IMR-90 (cell line): ENCODE data around the gene AGXT. TPM values are rescaled to one million over a fixed set of nuclear protein-coding genes. Genes with fewer than 3 reads are reported as not detected.

ENCODE experiments used
- CEBPB ChIP-seq: IDR thresholded peaks from 2 replicates; pipeline ENCODE4 v1.6.1; 2012; ENCODE audit warnings: low read depth, low read length, improper control_type of control experiment
- FOS ChIP-seq: fragments of 150-350 bp; IDR thresholded peaks from 2 replicates; pipeline ENCODE4 v1.6.1; 2016; ENCODE audit warnings: low read depth, low read length
- MXI1 ChIP-seq: IDR thresholded peaks from 2 replicates; pipeline ENCODE4 v1.6.1; 2012; ENCODE audit warnings: low read depth, mild to moderate bottlenecking, low read length, moderate library complexity, borderline replicate concordance
- NFE2L2 ChIP-seq: fragments of 150-350 bp; IDR thresholded peaks from 2 replicates; pipeline ENCODE4 v1.6.1; 2016; ENCODE audit warnings: low read depth, mild to moderate bottlenecking, low read length
- RAD21 ChIP-seq: IDR thresholded peaks from 2 replicates; pipeline ENCODE4 v1.6.1; 2012; ENCODE audit warnings: low read length, improper control_type of control experiment
- polyA plus RNA-seq, 3 experiments: library from polyadenylated mRNA; depleted of rRNA; stranded (reverse); fragments of >200 nt; gene quantifications; 2 replicates each; pipeline ENCODE4 v1.2.3, GENCODE V29; 2012; ENCODE audit warnings: low replicate concordance in 1 of 3
- total RNA-seq: library from RNA; depleted of rRNA; stranded (reverse); fragments of >200 nt; gene quantifications from 2 replicates; pipeline ENCODE4 v1.2.3, GENCODE V29; 2012

The AGXT gene
- total and polyA plus RNA-seq, 2 of the 4 experiments (the other 2 are of a cell fraction): not detected

- no peak for TF ChIP-seq RAD21
- no peak for TF ChIP-seq NFE2L2
- TF ChIP-seq FOS: no peak
- TF ChIP-seq MXI1: no peak
- TF ChIP-seq CEBPB: no peak
These were observed 43.1 kb downstream of the AGXT start (continued) for GRCh38 chr2:240911641-240912265.
